ENCODE results near the gene MEGF11. TPM values are rescaled to one million over a fixed set of nuclear protein-coding genes. Genes with fewer than 3 reads are reported as not detected.

MEGF11 gene
- total RNA-seq, 1 experiment from 2014 or later, result 1.2 TPM

DNA sequence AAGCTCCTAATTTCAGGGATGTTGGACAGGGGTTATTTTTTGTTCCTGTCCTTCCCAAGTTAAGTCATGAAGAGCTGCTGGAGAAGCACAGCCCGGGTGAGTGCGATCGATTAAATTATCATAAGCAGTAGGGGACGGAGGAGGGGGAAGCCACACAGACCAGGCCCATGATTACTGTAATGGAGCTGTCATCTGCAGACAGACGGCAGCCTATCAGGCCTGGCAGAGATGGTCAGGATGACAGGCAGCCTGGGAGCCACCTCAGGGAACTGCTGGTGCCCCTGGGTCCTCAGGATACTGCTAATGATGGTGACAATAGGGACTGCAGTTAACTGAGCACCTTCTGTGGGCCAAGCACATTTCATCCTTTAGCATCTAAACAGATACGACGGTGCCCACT is 236.6 kb downstream of the MEGF11 start:
- WGBS (ENCODE audit: extremely low coverage, insufficient read length, low lambda C conversion rate), result no CpG with 5 or more reads among the region's 7 CpGs

More for the DNA sequence above, 236.6 kb downstream of the MEGF11 start:
- Mint-ChIP-seq H3K4me1 (peaks cover 28 to 40% of the 10 kb centered on the region in 2 experiments), H3K27me3 (ENCODE audit: low read depth) (peaks cover 2% of the 10 kb centered on the region; the same call in 1 of the 2 replicates), H3K27ac (0 out of 7 replicates have a peak overlapping the region, but pooled peaks of 1 of the 3 experiments have one; percentile 57), H3K4me3 (no peak overlapping the region), H3K36me3 (ENCODE audit: insufficient read depth in 1 of 3, low read depth in 3 of 3) (no peaks in the 10 kb centered on the region; a peak in 1 of 7 replicates), H3K9me3 (no peaks in the 10 kb centered on the region)
- H2AFZ ChIP-seq (ENCODE audit: low read length), result no peak overlapping the region
- H3K27me3 ChIP-seq (ENCODE audit: insufficient read depth, low read length), result no peaks in the 10 kb centered on the region
- H2BK5ac ChIP-seq (ENCODE audit: insufficient read length, low read length), result no peak overlapping the region
- H3K9ac ChIP-seq (ENCODE audit: extremely low read depth, insufficient read length, low read length), result no peak overlapping the region
- H3K79me2 ChIP-seq (ENCODE audit: insufficient read depth, low read length), result no peaks in the 10 kb centered on the region
- no peak overlapping the region for H3T11ph ChIP-seq (ENCODE audit: low read length)
- no peak overlapping the region for H3K27ac ChIP-seq (ENCODE audit: insufficient read length, low read depth, low read length)
- DNase-seq, result no peak
- H2BK20ac ChIP-seq (ENCODE audit: low read depth, low read length, poor library complexity, severe bottlenecking), result no peak overlapping the region
- H2BK120ac ChIP-seq (ENCODE audit: low read depth, low read length, poor library complexity, severe bottlenecking), result no peak overlapping the region
- H4K8ac ChIP-seq (replicated peaks; ENCODE audit: insufficient read length, low read depth, low read length), result no peak overlapping the region
- H3K18ac ChIP-seq (ENCODE audit: insufficient read length, low read depth, low read length), result no peak overlapping the region
- no peak overlapping the region for H4K5ac ChIP-seq (ENCODE audit: insufficient read length, low read depth, low read length)
- H3K9me3 ChIP-seq (ENCODE audit: control insufficient read depth, low read depth, low read length), result no peaks in the 10 kb centered on the region
- no peaks in the 10 kb centered on the region; the same call in 1 of the 2 replicates for H3K4me1 ChIP-seq (ENCODE audit: insufficient read depth, low read length)
- no peak overlapping the region for H3K56ac ChIP-seq (ENCODE audit: insufficient read length, low read depth, low read length)
- H3K4me2 ChIP-seq (ENCODE audit: insufficient read depth, insufficient read length, low read length), result no peak overlapping the region
- H3K79me1 ChIP-seq (ENCODE audit: insufficient read depth, low read depth, low read length, poor library complexity, severe bottlenecking), result no peaks in the 10 kb centered on the region
- H3K23me2 ChIP-seq (ENCODE audit: insufficient read length, low read depth, low read length, poor library complexity, severe bottlenecking), result no peaks in the 10 kb centered on the region
- no peak overlapping the region for H2AK5ac ChIP-seq (ENCODE audit: insufficient read length, low read length)
- no peaks in the 10 kb centered on the region for H4K20me1 ChIP-seq (ENCODE audit: control insufficient read depth, insufficient read depth, insufficient read length)
- H3K14ac ChIP-seq (ENCODE audit: insufficient read depth, low read length), result no peak overlapping the region
- no peak overlapping the region for H2BK15ac ChIP-seq (ENCODE audit: low read depth, low read length)
- H3K4ac ChIP-seq (ENCODE audit: low read depth, low read length), result no peak overlapping the region
- no peak overlapping the region for H2BK12ac ChIP-seq (ENCODE audit: insufficient read length, low read depth, low read length)
- no peak overlapping the region for H4K91ac ChIP-seq (ENCODE audit: insufficient read length, low read depth, low read length)
- TF ChIP-seq, protein P1, sequence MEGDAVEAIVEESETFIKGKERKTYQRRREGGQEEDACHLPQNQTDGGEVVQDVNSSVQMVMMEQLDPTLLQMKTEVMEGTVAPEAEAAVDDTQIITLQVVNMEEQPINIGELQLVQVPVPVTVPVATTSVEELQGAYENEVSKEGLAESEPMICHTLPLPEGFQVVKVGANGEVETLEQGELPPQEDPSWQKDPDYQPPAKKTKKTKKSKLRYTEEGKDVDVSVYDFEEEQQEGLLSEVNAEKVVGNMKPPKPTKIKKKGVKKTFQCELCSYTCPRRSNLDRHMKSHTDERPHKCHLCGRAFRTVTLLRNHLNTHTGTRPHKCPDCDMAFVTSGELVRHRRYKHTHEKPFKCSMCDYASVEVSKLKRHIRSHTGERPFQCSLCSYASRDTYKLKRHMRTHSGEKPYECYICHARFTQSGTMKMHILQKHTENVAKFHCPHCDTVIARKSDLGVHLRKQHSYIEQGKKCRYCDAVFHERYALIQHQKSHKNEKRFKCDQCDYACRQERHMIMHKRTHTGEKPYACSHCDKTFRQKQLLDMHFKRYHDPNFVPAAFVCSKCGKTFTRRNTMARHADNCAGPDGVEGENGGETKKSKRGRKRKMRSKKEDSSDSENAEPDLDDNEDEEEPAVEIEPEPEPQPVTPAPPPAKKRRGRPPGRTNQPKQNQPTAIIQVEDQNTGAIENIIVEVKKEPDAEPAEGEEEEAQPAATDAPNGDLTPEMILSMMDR (conservative IDR thresholded peaks at IDR 0.05), result no peak
- H3K23ac ChIP-seq (ENCODE audit: insufficient read length, low read depth, low read length), result no peak overlapping the region
